SU-DHL-6 (cell line): ENCODE results near the gene ACAT2.

ENCODE experiments used
- H2AFZ ChIP-seq: fragments of 200-600 bp; sonication (generic); 2 replicates; pipeline ENCODE4 v1.6.1; 2014; ENCODE audit warnings: low read depth, mild to moderate bottlenecking, moderate library complexity, mixed read lengths, antibody characterized with exemption, low read length; ENCODE audit not compliant: severe bottlenecking
- H3F3A ChIP-seq: fragments of 200-600 bp; shearing (Covaris generic); 2 replicates; pipeline ENCODE4 v1.6.0; 2016; ENCODE audit warnings: antibody characterized with exemption, mild to moderate bottlenecking; ENCODE audit not compliant: insufficient read depth
- H3K27ac ChIP-seq: fragments of 200-600 bp; sonication (generic); 2 replicates; pipeline ENCODE4 v1.5.1; 2016; ENCODE audit warnings: low read depth, mild to moderate bottlenecking, low read length, moderate library complexity, mixed read lengths
- H3K27me3 ChIP-seq: fragments of 200-600 bp; sonication (generic), shearing (Covaris generic); 2 replicates; pipeline ENCODE4 v1.6.0; 2014; ENCODE audit warnings: mild to moderate bottlenecking, low read length
- H3K36me3 ChIP-seq: fragments of 200-600 bp; sonication (generic); 2 replicates; pipeline ENCODE4 v1.6.1; 2014; ENCODE audit warnings: mild to moderate bottlenecking, low read length, mixed read lengths
- H3K4me2 ChIP-seq: fragments of 300-600, 200-600 bp; shearing (Covaris generic), sonication (generic); 2 replicates; pipeline ENCODE4 v1.6.0; 2014; ENCODE audit warnings: low read length, low read depth, mild to moderate bottlenecking; ENCODE audit not compliant: poor library complexity, severe bottlenecking
- H3K4me3 ChIP-seq: fragments of 200-600 bp; sonication (generic); 2 replicates; pipeline ENCODE4 v1.5.1; 2014; ENCODE audit warnings: antibody characterized with exemption, low read length, mild to moderate bottlenecking, mixed read lengths; ENCODE audit not compliant: insufficient read depth, poor library complexity, severe bottlenecking
- H3K79me2 ChIP-seq: fragments of 200-600 bp; sonication (generic); 2 replicates; pipeline ENCODE4 v1.6.1; 2014; ENCODE audit warnings: mild to moderate bottlenecking, low read length, moderate library complexity; ENCODE audit not compliant: insufficient read depth
- H3K9ac ChIP-seq: fragments of 200-600 bp; sonication (generic); 2 replicates; pipeline ENCODE4 v1.7.0; 2014; ENCODE audit warnings: mild to moderate bottlenecking, low read length
- H3K9me2 ChIP-seq: fragments of 200-600 bp; sonication (generic); replicated peaks from 2 replicates; pipeline ENCODE4 v1.6.1; 2014; ENCODE audit warnings: low read length; ENCODE audit not compliant: insufficient read depth
- H3K9me3 ChIP-seq: fragments of 200-600 bp; sonication (generic); 2 replicates; pipeline ENCODE4 v1.6.1; 2014; ENCODE audit warnings: low read length, mixed read lengths; ENCODE audit not compliant: insufficient read depth
- H4K20me1 ChIP-seq: fragments of 200-600 bp; sonication (generic); 2 replicates; pipeline ENCODE4 v1.6.1; 2014; ENCODE audit warnings: low read depth, mild to moderate bottlenecking, antibody characterized with exemption, low read length, moderate library complexity, mixed read lengths
- EZH2phosphoT487 ChIP-seq: fragments of 200-600 bp; sonication (generic), shearing (Covaris generic); conservative IDR thresholded peaks from 2 replicates; pipeline ENCODE4 v1.6.1; 2018; ENCODE audit warnings: mild to moderate bottlenecking, antibody characterized with exemption, low read length, moderate library complexity, mixed read lengths
- TF ChIP-seq, protein P1 (sequence below): fragments of 200-600 bp; sonication (generic); IDR thresholded peaks from one replicate; pipeline ENCODE4 v1.5.1; 2017; ENCODE audit warnings: antibody characterized with exemption, mild to moderate bottlenecking, low read length, moderate library complexity; ENCODE audit not compliant: insufficient read depth, poor library complexity, severe bottlenecking

The ACAT2 gene

DNA sequence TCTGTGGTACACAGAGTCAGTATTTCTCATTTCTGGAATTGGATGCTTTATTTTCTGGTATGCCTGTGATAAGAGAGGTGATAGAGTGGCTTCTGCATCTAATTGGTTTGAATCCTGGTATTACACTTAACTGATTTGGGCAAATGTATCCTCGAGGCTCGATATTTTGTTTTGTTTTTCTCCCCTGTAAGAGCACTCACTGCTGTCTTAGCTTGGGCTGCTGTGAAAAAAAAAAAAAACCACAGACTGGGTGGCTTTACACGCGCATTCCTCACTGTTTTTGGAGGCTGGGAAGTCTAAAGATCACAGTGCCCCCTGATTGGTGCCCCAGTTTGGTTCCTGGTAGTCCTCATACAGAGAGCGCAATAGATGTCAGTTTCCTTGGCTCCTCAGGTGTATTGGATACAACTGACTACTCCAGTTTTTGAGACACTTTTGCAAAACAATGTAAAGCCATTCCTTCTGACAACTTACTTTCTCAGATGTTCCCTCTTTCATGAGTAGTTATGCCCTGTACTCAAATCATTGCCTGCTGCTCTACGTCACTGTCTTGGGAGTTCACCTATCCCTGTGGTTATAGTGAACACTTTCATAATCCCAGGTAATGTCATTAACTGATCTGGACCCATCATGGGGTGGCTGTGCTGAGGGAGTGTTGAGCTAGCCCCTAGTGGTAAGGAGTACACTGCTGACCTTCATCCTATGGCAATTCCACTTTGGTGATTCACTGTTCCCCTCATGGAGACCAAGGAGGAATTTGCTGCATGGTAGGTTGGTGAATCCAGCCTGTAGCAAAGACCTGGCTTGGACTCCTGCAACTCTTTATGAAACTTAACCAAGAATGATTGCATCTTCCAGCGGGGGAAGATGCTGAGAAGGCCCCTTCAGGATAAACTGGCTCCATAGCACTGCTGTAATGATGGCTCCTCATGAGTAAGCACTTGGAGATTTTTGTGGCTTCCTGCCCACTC, 3.5 kb upstream of the ACAT2 start:
- Histone ChIP-seq H3K9me2 (no peaks in the 10 kb centered on the region), H3K27ac (no peak overlapping the region), H3K9ac (no peak overlapping the region), H3K4me3 (no peak overlapping the region), H2AFZ (no peak overlapping the region), H3K9me3 (no peaks in the 10 kb centered on the region), H3K79me2 (peaks cover 25% of the 10 kb centered on the region; the same call in 1 of the 2 replicates), H3F3A (peaks cover 69% of the 10 kb centered on the region), H3K36me3 (peaks cover 37% of the 10 kb centered on the region), H4K20me1 (no peaks in the 10 kb centered on the region), H3K4me2 (no peak overlapping the region), H3K27me3 (no peaks in the 10 kb centered on the region)
- TF ChIP-seq, protein P1, sequence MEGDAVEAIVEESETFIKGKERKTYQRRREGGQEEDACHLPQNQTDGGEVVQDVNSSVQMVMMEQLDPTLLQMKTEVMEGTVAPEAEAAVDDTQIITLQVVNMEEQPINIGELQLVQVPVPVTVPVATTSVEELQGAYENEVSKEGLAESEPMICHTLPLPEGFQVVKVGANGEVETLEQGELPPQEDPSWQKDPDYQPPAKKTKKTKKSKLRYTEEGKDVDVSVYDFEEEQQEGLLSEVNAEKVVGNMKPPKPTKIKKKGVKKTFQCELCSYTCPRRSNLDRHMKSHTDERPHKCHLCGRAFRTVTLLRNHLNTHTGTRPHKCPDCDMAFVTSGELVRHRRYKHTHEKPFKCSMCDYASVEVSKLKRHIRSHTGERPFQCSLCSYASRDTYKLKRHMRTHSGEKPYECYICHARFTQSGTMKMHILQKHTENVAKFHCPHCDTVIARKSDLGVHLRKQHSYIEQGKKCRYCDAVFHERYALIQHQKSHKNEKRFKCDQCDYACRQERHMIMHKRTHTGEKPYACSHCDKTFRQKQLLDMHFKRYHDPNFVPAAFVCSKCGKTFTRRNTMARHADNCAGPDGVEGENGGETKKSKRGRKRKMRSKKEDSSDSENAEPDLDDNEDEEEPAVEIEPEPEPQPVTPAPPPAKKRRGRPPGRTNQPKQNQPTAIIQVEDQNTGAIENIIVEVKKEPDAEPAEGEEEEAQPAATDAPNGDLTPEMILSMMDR, result no peak
- TF ChIP-seq EZH2phosphoT487, result no peak

DNA sequence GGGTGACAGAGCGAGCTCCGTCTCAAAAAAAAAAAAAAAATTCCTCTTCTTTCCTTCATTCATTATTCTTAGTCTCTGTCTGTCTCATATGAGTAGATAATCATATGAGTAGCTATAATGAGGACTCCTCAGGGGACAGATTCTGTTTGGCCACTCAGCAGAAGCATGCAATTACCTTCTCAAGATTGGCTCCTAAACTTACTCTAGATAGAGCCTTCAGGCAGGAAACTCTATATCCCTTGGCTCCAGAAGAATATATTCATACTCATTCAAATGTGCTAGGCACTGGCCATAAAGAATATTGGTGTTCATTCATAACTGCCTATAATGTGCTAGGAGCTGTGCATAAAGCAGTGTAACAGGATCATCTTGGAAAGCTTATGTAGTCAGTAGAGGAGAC, 2.2 kb upstream of the ACAT2 start:
- H4K20me1 ChIP-seq, result no peaks in the 10 kb centered on the region
- H3F3A ChIP-seq, result peaks cover 61% of the 10 kb centered on the region
- H3K27ac ChIP-seq, result peak overlapping the region; percentile 87; the same call in 1 of the 2 replicates
- no peak overlapping the region for H3K9ac ChIP-seq
- H3K4me3 ChIP-seq, result no peak overlapping the region
- H3K9me2 ChIP-seq, result no peaks in the 10 kb centered on the region
- TF ChIP-seq EZH2phosphoT487, result no peak
- TF ChIP-seq, protein P1, result no peak
- H3K79me2 ChIP-seq, result peaks cover 18% of the 10 kb centered on the region; the same call in 1 of the 2 replicates
- no peak overlapping the region for H2AFZ ChIP-seq
- H3K9me3 ChIP-seq, result no peaks in the 10 kb centered on the region
- peaks cover 27% of the 10 kb centered on the region for H3K36me3 ChIP-seq
- no peaks in the 10 kb centered on the region for H3K27me3 ChIP-seq
- peak overlapping the region; percentile 7 for H3K4me2 ChIP-seq

DNA sequence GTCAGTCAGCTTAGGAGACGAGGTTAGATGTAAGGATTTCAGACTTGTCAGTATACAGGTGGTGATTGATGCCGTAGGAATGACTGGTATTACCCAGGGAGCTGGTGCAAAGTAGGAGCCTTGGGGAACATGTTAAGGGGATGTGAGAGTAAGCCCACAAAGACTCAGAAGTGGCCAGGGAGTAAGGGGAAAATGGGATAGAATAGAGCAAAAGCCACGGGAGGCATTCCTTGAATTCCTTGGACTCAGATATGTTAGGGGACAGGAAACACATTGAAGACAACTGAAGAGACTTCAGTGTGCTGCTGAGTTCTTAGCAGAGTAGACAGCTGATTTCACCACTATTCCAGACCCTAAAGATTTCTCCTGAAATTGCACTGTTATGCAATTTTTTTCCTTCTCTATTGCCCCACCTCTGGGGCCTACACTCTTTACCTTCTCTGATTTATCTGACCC, 1.2 kb upstream of the ACAT2 start:
- H3K9me3 ChIP-seq, result no peaks in the 10 kb centered on the region
- peak overlapping the region; percentile 94 for H3K4me2 ChIP-seq
- no peaks in the 10 kb centered on the region for H3K27me3 ChIP-seq
- H3K4me3 ChIP-seq, result peak overlapping the region; percentile 75
- H3K27ac ChIP-seq, result peak overlapping the region; percentile 87
- H3K9ac ChIP-seq, result peak overlapping the region; percentile 85
- H3K36me3 ChIP-seq, result peaks cover 23% of the 10 kb centered on the region
- H3F3A ChIP-seq, result peaks cover 53% of the 10 kb centered on the region
- no peaks in the 10 kb centered on the region for H3K9me2 ChIP-seq
- H2AFZ ChIP-seq, result no peak overlapping the region
- TF ChIP-seq, protein P1, result no peak
- no peak for TF ChIP-seq EZH2phosphoT487
- H4K20me1 ChIP-seq, result no peaks in the 10 kb centered on the region
- peaks cover 16% of the 10 kb centered on the region; the same call in 1 of the 2 replicates for H3K79me2 ChIP-seq
